Activated CD4-positive, alpha-beta memory T cell treated with anti-CD3 and anti-CD28 coated beads, Interleukin-2, amount 10 ng/mL, durations not matched to agents 7 days and 5 days (primary cell): ENCODE results near the gene SEPHS2. TPM values are rescaled to one million over a fixed set of nuclear protein-coding genes. Genes with fewer than 3 reads are reported as not detected.

ENCODE experiments used
- CTCF ChIA-PET: fragments of 350-600 bp; sonication (Branson Sonifier 250); formaldehyde crosslinking; loops from one replicate; lab custom pipeline; 2021; ENCODE audit warnings: antibody characterized with exemption, inconsistent platforms; lab: Charles Lee
- POLR2A ChIA-PET: fragments of 350-600 bp; sonication (Branson Sonifier 250); formaldehyde crosslinking; loops from one replicate; lab custom pipeline; 2021; ENCODE audit warnings: antibody characterized with exemption; lab: Charles Lee
- DNase-seq: peaks from one replicate; pipeline ENCODE4 v3.0.0-alpha.2; 2020
- H3K27ac Mint-ChIP-seq: one replicate; pipeline ENCODE4 v1.8.0; 2021; ENCODE audit warnings: mild to moderate bottlenecking, mixed read lengths
- H3K27me3 Mint-ChIP-seq: one replicate; pipeline ENCODE4 v1.8.0; 2021; ENCODE audit warnings: mixed read lengths
- H3K36me3 Mint-ChIP-seq: one replicate; pipeline ENCODE4 v1.8.0; 2021; ENCODE audit warnings: low read depth, mixed read lengths
- H3K4me1 Mint-ChIP-seq: one replicate; pipeline ENCODE4 v1.8.0; 2021; ENCODE audit warnings: mixed read lengths
- H3K4me3 Mint-ChIP-seq: one replicate; pipeline ENCODE4 v1.8.0; 2021; ENCODE audit warnings: mild to moderate bottlenecking, mixed read lengths
- H3K9me3 Mint-ChIP-seq: one replicate; pipeline ENCODE4 v1.8.0; 2021; ENCODE audit warnings: mixed read lengths
- total RNA-seq, 2 experiments: library from RNA; stranded (reverse); gene quantifications; one replicate each; pipeline ENCODE4 v1.2.3, GENCODE V29; 2021

SEPHS2 gene
- total RNA-seq, 2 experiments from 2014 or later, result 56.3 to 57.8 TPM

DNA sequence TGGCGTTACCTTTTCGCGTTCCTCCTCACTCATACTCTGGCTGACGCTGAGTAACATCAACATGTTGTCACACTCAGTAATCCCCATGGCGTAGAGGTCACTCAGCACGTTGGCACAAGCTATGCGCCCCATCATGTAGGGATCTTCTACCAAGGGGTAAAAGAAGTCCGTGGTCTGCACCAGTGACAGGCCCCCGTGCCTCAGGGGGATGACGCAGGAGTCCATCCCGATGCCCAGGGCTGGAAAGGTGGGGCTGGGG is 596 bp downstream of the SEPHS2 start:
- Mint-ChIP-seq H3K36me3 (peaks cover 29% of the 10 kb centered on the region), H3K4me1 (peaks cover 52% of the 10 kb centered on the region), H3K27ac (peak overlapping the region; percentile 73), H3K4me3 (peak overlapping the region; percentile 89), H3K9me3 (no peaks in the 10 kb centered on the region), H3K27me3 (no peaks in the 10 kb centered on the region)
- ChIA-PET CTCF (interaction anchor here (1.3 to 2.5 kb wide), 2 partner anchors 28 to 36 kb away, joined by 4 to 14 read pairs; partner anchors contain the start of gene ITGAL), POLR2A (interaction anchor here (1.0 to 12.7 kb wide), 10 partner anchors 8 to 259 kb away, joined by 3 to 163 read pairs (median 4); partner anchors contain the start of genes DCTPP1 and ITGAL)
- DNase-seq, result no peak

DNA sequence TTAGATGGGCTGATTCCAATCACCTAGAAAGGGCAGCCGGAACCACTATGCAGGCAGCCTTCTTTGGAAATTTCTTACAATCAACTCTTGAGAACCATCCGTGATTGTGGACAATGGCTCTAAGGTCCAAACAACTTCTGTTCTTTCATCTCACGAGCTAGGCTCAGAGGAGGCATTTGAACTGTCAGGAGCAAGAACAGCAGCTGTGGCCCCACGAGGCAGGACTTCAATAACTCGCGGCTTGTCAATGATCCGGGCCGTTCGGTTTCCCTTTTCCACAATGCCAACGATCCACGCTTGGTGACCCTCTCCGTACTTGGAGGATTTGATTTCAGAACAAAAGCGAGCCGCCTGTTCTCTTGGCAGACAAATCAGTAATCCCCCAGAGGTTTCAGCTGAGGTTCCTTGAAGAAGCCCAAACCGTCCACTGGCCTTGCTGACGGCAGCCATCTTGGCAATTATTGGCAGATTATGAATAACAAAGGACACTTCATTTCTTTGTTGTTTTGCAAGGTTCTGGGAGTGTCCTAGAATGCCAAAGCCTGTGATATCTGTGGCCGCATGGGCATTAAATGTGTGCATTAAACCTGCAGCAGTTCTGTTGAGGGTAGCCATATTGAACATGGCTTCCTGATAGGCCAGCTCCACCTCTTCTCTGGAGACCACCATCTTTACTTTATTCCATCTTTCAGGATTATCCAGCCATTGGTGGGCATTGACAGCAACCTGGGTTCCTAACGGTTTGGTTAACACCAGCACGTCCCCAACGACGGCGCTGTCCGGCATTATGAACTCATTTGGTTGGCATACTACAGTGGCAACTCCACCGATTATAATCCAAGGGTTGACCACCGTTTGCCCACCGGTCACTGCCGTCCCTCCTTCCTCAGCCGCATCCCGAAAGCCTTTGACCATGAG is 1.2 kb downstream of the SEPHS2 start:
- peak overlapping the region; percentile 89 for H3K4me3 Mint-ChIP-seq
- H3K36me3 Mint-ChIP-seq, result peaks cover 29% of the 10 kb centered on the region
- H3K27ac Mint-ChIP-seq, result peak overlapping the region; percentile 73
- H3K9me3 Mint-ChIP-seq, result no peaks in the 10 kb centered on the region
- CTCF ChIA-PET, result interaction anchor here (0.6 to 2.5 kb wide), 3 partner anchors 14 to 181 kb away, joined by 3 to 14 read pairs (median 11); partner anchors contain the start of genes DCTPP1 and ITGAL
- DNase-seq, result no peak
- POLR2A ChIA-PET, result interaction anchor here (0.8 to 12.7 kb wide), 12 partner anchors 8 to 259 kb away, joined by 3 to 163 read pairs (median 4); partner anchors contain the start of genes DCTPP1 and ITGAL
- H3K27me3 Mint-ChIP-seq, result no peaks in the 10 kb centered on the region
- H3K4me1 Mint-ChIP-seq, result peaks cover 49% of the 10 kb centered on the region

DNA sequence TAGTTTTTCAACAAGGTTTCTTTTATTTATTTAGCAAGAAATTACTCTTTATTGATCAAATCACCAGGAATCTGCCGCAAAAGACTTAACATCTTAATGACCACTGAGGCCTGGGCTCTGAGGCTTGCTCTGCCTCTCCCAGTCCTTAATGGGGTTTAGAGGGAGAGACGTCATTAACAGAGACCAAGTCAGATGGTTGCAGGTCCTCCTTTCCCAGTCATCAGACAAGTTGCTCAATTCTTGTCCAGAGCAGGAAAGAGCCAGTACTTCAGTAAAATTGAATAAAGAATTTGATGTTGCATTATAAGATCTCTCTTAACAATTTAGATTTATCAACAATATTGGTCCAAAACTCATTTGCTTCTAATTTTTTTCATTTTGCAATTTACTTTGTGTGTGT is 2.0 kb downstream of the SEPHS2 start:
- DNase-seq, result no peak
- POLR2A ChIA-PET, result interaction anchor here (0.8 to 12.7 kb wide), 5 partner anchors 10 to 30 kb away, joined by 3 to 163 read pairs (median 25); partner anchors contain the start of genes DCTPP1 and ITGAL
- Mint-ChIP-seq H3K36me3 (peaks cover 29% of the 10 kb centered on the region), H3K4me3 (peak overlapping the region; percentile 89), H3K27ac (no peak overlapping the region), H3K27me3 (no peaks in the 10 kb centered on the region), H3K9me3 (no peaks in the 10 kb centered on the region), H3K4me1 (peaks cover 46% of the 10 kb centered on the region)
- CTCF ChIA-PET, result interaction anchor here (1.5 to 2.5 kb wide), 2 partner anchors 14 to 29 kb away, joined by 11 to 14 read pairs; partner anchors contain the start of genes DCTPP1 and ITGAL

DNA sequence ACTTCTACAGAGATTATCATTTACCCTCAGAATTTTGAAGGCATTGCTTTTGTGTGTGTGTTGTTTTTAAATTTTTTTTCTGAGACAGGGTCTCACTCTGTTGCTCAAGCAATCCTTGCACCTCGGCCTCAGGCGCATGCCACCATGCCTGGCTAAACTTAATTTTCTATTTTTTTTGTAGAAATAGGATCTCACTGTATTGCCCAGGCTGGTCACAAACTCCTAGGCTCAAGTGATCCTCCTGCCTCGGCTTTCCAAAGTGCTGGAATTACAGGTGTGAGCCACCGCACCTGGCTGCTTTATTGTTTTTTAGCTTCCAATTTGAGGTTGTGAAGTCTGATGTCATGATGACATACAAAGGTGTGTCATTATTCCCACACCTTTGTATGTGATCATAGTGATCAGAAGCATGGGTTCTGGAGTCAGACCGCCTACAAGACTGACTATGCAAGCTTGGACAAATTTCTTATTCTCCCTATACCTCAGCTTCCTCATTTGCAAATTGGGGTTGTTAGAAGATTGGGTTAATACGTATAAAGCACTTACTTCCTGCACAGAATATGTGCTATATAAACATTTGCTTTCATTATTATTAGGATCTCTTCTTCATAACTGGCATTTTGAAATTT is 5.8 kb downstream of the SEPHS2 start:
- H3K36me3 Mint-ChIP-seq, result peaks cover 23% of the 10 kb centered on the region
- ChIA-PET CTCF (interaction anchor here (0.7 to 1.9 kb wide), 2 partner anchors 10 to 159 kb away, joined by 3 to 10 read pairs; partner anchors contain the start of gene DCTPP1), POLR2A (interaction anchor here (0.9 to 1.2 kb wide), 3 partner anchors 22 to 74 kb away, joined by 3 to 5 read pairs (median 3); partner anchors contain the start of gene ITGAL)
- no peak overlapping the region for H3K4me3 Mint-ChIP-seq
- H3K9me3 Mint-ChIP-seq, result no peaks in the 10 kb centered on the region
- no peak for DNase-seq
- no peaks in the 10 kb centered on the region for H3K27me3 Mint-ChIP-seq
- no peak overlapping the region for H3K27ac Mint-ChIP-seq
- peaks cover 25% of the 10 kb centered on the region for H3K4me1 Mint-ChIP-seq

DNA sequence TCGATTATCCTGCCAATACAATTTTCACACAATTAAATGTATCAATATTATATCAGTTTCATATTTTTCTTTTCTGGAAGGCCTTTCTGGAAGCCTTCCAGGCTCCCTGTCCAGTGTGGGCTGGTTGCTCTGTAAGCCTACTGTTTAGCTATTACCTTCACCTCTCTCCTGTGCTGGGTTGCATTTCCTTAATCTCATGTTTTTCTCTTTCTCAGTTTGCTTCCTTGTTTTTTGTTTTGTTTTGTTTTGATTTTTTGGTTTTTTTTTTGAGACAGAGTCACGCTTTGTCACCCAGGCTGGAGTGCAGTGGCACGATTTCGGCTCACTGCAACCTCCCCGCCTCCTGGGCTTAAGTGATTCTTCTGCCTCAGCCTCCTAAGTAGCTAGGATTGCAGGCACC is 6.8 kb downstream of the SEPHS2 start:
- Mint-ChIP-seq H3K27ac (no peak overlapping the region), H3K9me3 (no peaks in the 10 kb centered on the region), H3K4me3 (no peak overlapping the region), H3K36me3 (peaks cover 13% of the 10 kb centered on the region), H3K27me3 (no peaks in the 10 kb centered on the region), H3K4me1 (peaks cover 25% of the 10 kb centered on the region)
- ChIA-PET POLR2A (interaction anchor here (0.9 kb wide), 1 partner anchor 75 kb away, joined by 3 read pairs; no protein-coding TSS in a partner anchor), CTCF (interaction anchor here (0.6 to 2.2 kb wide), 4 partner anchors 9 to 160 kb away, joined by 3 to 10 read pairs (median 6); partner anchors contain the start of gene DCTPP1)
- DNase-seq, result no peak

DNA sequence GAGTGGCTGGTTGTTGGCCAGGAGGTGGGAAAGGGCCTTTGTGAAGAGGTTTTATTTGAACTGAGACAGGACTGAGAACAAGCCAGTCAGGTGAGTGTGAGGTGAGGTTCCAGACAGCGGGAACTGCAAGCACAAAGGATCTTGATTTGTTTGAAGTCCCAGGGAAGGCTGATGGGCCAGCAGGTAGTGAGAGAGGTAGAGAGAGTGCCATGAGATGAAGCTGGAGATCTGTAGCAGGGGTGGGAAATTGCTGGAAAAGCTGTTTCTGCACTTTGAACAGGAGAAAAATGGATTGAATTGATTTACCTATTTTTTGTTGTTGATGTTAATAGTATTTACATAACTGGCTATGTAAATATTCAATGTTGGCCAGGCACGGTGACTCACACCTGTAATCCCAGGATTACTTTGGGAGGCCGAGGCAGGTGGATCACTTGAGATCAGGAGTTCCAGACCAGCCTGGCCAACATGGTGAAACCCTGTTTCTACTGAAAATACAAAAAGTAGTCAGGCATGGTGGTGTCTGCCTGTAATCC is 8.1 kb downstream of the SEPHS2 start:
- ChIA-PET POLR2A (no interaction called here), CTCF (interaction anchor here (2.2 kb wide), 1 partner anchor 12 kb away, joined by 9 read pairs; no protein-coding TSS in a partner anchor)
- no peaks in the 10 kb centered on the region for H3K27me3 Mint-ChIP-seq

DNA sequence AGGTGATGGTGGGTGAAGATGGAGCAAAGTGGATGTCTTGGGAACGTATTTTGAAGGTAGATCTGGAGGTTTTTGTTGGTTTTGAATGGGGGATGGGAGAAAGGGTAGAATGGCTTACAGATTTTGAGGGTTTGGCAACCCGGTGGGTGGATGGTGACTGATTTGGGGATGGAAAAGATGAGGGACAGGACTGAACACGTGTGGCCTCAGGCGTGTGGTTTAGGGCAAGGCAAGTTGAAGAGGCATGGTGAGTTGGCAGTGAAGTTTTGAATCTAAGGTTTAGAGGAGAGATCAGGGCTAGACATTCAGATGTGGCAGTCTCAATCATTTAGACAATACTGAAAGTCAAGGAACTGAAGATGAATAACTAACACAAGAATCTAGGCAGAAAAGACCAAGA is 10.8 kb downstream of the SEPHS2 start:
- DNase-seq, result peak; percentile 33
- H3K27ac Mint-ChIP-seq, result no peak overlapping the region
- H3K4me3 Mint-ChIP-seq, result no peak overlapping the region
- ChIA-PET CTCF (interaction anchor here (0.6 to 1.2 kb wide), 3 partner anchors 12 to 180 kb away, joined by 3 to 5 read pairs (median 3); no protein-coding TSS in a partner anchor), POLR2A (interaction anchor here (1.0 to 1.3 kb wide), 2 partner anchors 17 to 168 kb away, joined by 3 to 4 read pairs; no protein-coding TSS in a partner anchor)
- H3K36me3 Mint-ChIP-seq, result no peaks in the 10 kb centered on the region
- H3K27me3 Mint-ChIP-seq, result no peaks in the 10 kb centered on the region
- no peaks in the 10 kb centered on the region for H3K9me3 Mint-ChIP-seq
- peaks cover 18% of the 10 kb centered on the region for H3K4me1 Mint-ChIP-seq

More for the DNA sequence above, 8.1 kb downstream of the SEPHS2 start:
- H3K9me3 Mint-ChIP-seq, result no peaks in the 10 kb centered on the region
- H3K4me3 Mint-ChIP-seq, result no peak overlapping the region
- peaks cover 3% of the 10 kb centered on the region for H3K36me3 Mint-ChIP-seq
- peaks cover 20% of the 10 kb centered on the region for H3K4me1 Mint-ChIP-seq
- DNase-seq, result no peak
- no peak overlapping the region for H3K27ac Mint-ChIP-seq

DNA sequence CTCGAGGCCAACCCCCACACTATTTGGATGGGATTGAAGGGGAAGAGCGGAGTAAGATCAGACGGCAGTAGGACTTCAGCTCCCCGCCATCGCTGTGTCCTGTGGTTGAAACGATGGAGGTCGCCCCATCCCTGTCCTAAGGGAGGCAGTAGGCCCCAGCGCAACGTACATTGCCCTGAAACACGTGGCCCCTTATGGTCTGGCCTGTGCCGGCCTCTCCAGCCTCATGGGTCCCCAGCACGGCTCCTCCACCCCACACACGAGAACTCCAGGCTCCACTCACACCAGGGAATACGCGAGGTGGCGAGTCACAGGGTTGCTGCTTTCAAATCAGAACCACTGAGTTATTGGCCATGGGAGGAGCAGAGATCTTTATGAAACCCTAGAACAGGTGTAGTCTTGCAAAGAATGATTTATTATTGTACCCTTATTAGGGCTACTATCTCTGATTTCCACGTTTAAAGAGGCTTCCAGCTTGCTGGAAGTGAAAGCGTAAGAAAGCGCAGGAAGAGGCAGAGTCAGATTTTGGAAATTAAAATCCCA is 15.2 kb downstream of the SEPHS2 start:
- no peak overlapping the region for H3K4me3 Mint-ChIP-seq
- no peak overlapping the region for H3K27ac Mint-ChIP-seq
- ChIA-PET CTCF (interaction anchor here (0.8 to 3.6 kb wide), 61 partner anchors 9 to 339 kb away, joined by 3 to 58 read pairs (median 8); partner anchors contain the start of genes FBRS, ITGAL, PRR14 and SEPTIN1), POLR2A (interaction anchor here (0.5 to 3.6 kb wide), 27 partner anchors 12 to 245 kb away, joined by 3 to 41 read pairs (median 5); partner anchors contain the start of genes ITGAL, PRR14, SEPHS2 and SEPTIN1)
- peaks cover 42% of the 10 kb centered on the region for H3K4me1 Mint-ChIP-seq
- no peak for DNase-seq
- no peaks in the 10 kb centered on the region for H3K27me3 Mint-ChIP-seq
- H3K36me3 Mint-ChIP-seq, result peaks cover 17% of the 10 kb centered on the region
- no peaks in the 10 kb centered on the region for H3K9me3 Mint-ChIP-seq

DNA sequence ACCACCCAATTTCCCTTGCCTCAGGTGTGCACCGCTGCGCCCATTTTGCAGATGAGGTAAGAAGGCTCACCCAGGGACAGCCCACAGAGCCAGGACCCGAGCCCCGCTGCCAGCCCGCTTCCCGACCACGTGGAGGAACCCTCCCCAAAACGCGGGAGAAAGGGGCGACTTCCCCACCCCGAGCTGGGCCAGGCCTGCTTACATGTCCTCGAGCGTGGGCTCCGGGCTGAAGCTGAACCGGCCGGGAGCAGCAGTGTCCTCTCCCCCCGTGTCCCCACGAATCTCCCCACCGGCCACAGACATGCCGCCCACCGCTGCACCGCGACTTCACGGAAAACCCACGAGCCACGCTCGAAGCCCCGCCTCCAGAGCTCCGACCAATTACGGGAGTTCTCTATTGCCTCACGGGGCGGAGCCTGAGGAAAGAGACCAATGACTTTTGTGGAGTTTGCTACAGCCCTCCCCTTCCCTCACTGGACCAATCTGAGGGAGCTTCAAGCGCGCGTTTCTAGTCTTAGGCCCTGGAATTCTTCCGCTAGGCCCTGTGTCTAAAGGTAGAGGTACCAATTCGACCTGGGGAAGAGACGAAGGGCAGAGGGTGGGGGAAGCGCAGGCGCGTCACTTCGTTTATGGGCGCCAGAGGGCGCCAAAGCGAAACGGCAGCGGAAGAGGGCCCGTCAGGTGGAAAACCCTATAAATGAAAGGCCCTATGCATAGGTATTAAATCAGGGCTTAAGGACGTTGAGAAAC is 15.8 kb downstream of the SEPHS2 start, which contains the start of gene DCTPP1:
Gene DCTPP1, minus strand, starts transcription at position 353 of the 750 bp plus-strand sequence. Its CDS starts 50 bp downstream, at position 303.
- Mint-ChIP-seq H3K9me3 (no peaks in the 10 kb centered on the region), H3K36me3 (peaks cover 19% of the 10 kb centered on the region)
- CTCF ChIA-PET, result interaction anchor here (0.6 to 3.6 kb wide), 77 partner anchors 8 to 374 kb away, joined by 3 to 58 read pairs (median 7); partner anchors contain the start of genes CORO1A, FBRS, ITGAL and PRR14

DNA sequence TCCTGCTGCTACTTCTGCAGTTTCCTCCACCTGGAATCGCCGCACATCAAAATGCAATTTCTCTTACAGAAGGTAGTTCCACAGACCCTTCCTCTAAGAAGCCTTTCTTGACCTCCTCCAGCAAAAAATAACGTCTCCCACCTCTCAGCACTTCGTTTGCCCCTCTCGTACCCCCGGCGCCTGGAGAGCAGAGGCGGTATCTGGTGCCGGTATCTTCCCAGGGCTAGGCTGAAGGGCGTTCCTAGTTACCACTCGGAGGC is 16.3 kb downstream of the SEPHS2 start:
- POLR2A ChIA-PET, result interaction anchor here (0.6 to 3.6 kb wide), 30 partner anchors 11 to 244 kb away, joined by 3 to 41 read pairs (median 6); partner anchors contain the start of genes ITGAL, PRR14, SEPHS2 and SEPTIN1

More for the DNA sequence above, 15.8 kb downstream of the SEPHS2 start, which contains the start of gene DCTPP1:
- Mint-ChIP-seq H3K4me1 (peaks cover 39% of the 10 kb centered on the region), H3K27me3 (no peaks in the 10 kb centered on the region), H3K4me3 (no peak within 1 kb of the TSS), H3K27ac (no peak within 1 kb of the TSS)
- POLR2A ChIA-PET, result interaction anchor here (0.5 to 3.6 kb wide), 34 partner anchors 12 to 245 kb away, joined by 3 to 41 read pairs (median 5); partner anchors contain the start of genes ITGAL, PRR14, SEPHS2 and SEPTIN1
- peak; percentile 97 for DNase-seq

DNA sequence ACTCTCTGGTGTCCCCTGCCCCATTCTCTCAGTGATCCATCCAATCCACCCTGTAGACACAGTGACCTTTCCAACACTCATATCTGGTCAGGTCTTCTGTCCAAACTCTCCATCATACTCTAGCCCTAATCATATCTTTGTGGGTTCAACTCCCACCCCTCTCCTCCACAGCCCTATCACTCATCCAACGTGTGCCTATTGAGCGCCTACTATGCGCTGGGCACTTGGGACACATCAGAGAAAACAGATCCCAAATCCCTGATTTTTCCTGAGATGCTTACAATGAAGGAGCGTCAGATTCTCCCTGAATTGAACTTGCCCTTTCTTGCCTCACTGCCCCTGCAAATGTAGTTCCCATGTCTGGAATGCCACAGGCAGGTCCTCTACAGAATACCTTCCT is 17.6 kb downstream of the SEPHS2 start:
- Mint-ChIP-seq H3K9me3 (no peaks in the 10 kb centered on the region), H3K27me3 (no peaks in the 10 kb centered on the region), H3K4me1 (peaks cover 27% of the 10 kb centered on the region), H3K36me3 (peaks cover 36% of the 10 kb centered on the region), H3K27ac (no peak overlapping the region), H3K4me3 (no peak overlapping the region)
- ChIA-PET CTCF (no interaction called here), POLR2A (interaction anchor here (0.9 to 3.6 kb wide), 2 partner anchors 45 to 129 kb away, joined by 3 to 41 read pairs; partner anchors contain the start of gene ITGAL)
- no peak for DNase-seq

More for the DNA sequence above, 16.3 kb downstream of the SEPHS2 start:
- no peak for DNase-seq
- peaks cover 34% of the 10 kb centered on the region for H3K4me1 Mint-ChIP-seq
- H3K9me3 Mint-ChIP-seq, result no peaks in the 10 kb centered on the region
- no peak overlapping the region for H3K4me3 Mint-ChIP-seq
- no peak overlapping the region for H3K27ac Mint-ChIP-seq
- peaks cover 24% of the 10 kb centered on the region for H3K36me3 Mint-ChIP-seq
- no peaks in the 10 kb centered on the region for H3K27me3 Mint-ChIP-seq
- CTCF ChIA-PET, result interaction anchor here (0.6 to 3.6 kb wide), 78 partner anchors 8 to 374 kb away, joined by 3 to 58 read pairs (median 6); partner anchors contain the start of genes CORO1A, FBRS, ITGAL and PRR14
